Smooth muscle cell (in vitro differentiated cells): ENCODE data around the gene C6orf89. TPM values are rescaled to one million over a fixed set of nuclear protein-coding genes. Genes with fewer than 3 reads are reported as not detected.

Experiments used
- DNase-seq: peaks from one replicate; lab custom pipeline; 2025; ENCODE audit not compliant: unreplicated experiment; lab: John Stamatoyannopoulos, UW
- H2AFZ ChIP-seq: fragments of 200-600 bp; sonication (generic); 2 replicates; pipeline ENCODE4 v1.6.0; 2016; ENCODE audit warnings: antibody characterized with exemption, low read depth, mild to moderate bottlenecking
- H3F3A ChIP-seq: fragments of 200-600 bp; sonication (generic); 2 replicates; pipeline ENCODE4 v1.6.0; 2017; ENCODE audit warnings: antibody characterized with exemption, low read depth
- H3K27ac ChIP-seq: fragments of 200-600 bp; sonication (generic); 2 replicates; pipeline ENCODE4 v1.5.1; 2016; ENCODE audit warnings: low read depth, mild to moderate bottlenecking
- H3K27me3 ChIP-seq: fragments of 200-600 bp; sonication (generic); 2 replicates; pipeline ENCODE4 v1.6.1; 2016; ENCODE audit warnings: low read depth, mild to moderate bottlenecking
- H3K36me3 ChIP-seq: fragments of 200-600 bp; sonication (generic); 2 replicates; pipeline ENCODE4 v1.5.1; 2016; ENCODE audit warnings: low read depth
- H3K4me1 ChIP-seq: fragments of 200-600 bp; sonication (generic); 2 replicates; pipeline ENCODE4 v1.5.1; 2016; ENCODE audit warnings: low read depth
- H3K4me2 ChIP-seq: fragments of 200-600 bp; sonication (generic); 2 replicates; pipeline ENCODE4 v1.6.0; 2016; ENCODE audit warnings: mild to moderate bottlenecking
- H3K4me3 ChIP-seq: fragments of 200-600 bp; sonication (generic); 2 replicates; pipeline ENCODE4 v1.5.1; 2016; ENCODE audit warnings: mild to moderate bottlenecking
- H3K79me2 ChIP-seq: fragments of 200-600 bp; sonication (generic); 2 replicates; pipeline ENCODE4 v1.6.0; 2016; ENCODE audit warnings: low read depth, mild to moderate bottlenecking
- H3K9ac ChIP-seq: fragments of 200-600 bp; sonication (generic); 2 replicates; pipeline ENCODE4 v1.6.0; 2016; ENCODE audit warnings: low read depth
- H3K9me3 ChIP-seq: fragments of 200-600 bp; sonication (generic); replicated peaks from 2 replicates; pipeline ENCODE4 v1.5.1; 2016; ENCODE audit warnings: low read depth
- H4K20me1 ChIP-seq: fragments of 200-600 bp; sonication (generic); 2 replicates; pipeline ENCODE4 v1.6.0; 2016; ENCODE audit warnings: low read depth
- WGBS: methylation state at CpG from one replicate; pipeline ENCODE4 v1.1.7; 2016; ENCODE audit warnings: low lambda C conversion rate; 5-methylcytosine and 5-hydroxymethylcytosine counted together
- polyA plus RNA-seq: library from polyadenylated mRNA; unstranded; fragments of >200 nt; fragmentation: Nextera tagmentation; extraction: Ambion mirVana; gene quantifications from 2 replicates; pipeline ENCODE4 v1.2.1, GENCODE V29; 2016
- total RNA-seq: library from RNA; depleted of rRNA; stranded (reverse); fragments of >200 nt; gene quantifications from 2 replicates; pipeline ENCODE4 v1.2.3, GENCODE V29; 2014
- TF ChIP-seq, protein P1 (sequence below): fragments of 200-600 bp; sonication (generic); IDR thresholded peaks from 2 replicates; pipeline ENCODE4 v1.5.1; 2017; ENCODE audit warnings: borderline replicate concordance, mild to moderate bottlenecking, antibody characterized with exemption; ENCODE audit not compliant: insufficient read depth, poor library complexity, severe bottlenecking

Gene C6orf89
- total and polyA plus RNA-seq, 2 experiments from 2014 or later = 44.6 to 45.7 TPM

DNA sequence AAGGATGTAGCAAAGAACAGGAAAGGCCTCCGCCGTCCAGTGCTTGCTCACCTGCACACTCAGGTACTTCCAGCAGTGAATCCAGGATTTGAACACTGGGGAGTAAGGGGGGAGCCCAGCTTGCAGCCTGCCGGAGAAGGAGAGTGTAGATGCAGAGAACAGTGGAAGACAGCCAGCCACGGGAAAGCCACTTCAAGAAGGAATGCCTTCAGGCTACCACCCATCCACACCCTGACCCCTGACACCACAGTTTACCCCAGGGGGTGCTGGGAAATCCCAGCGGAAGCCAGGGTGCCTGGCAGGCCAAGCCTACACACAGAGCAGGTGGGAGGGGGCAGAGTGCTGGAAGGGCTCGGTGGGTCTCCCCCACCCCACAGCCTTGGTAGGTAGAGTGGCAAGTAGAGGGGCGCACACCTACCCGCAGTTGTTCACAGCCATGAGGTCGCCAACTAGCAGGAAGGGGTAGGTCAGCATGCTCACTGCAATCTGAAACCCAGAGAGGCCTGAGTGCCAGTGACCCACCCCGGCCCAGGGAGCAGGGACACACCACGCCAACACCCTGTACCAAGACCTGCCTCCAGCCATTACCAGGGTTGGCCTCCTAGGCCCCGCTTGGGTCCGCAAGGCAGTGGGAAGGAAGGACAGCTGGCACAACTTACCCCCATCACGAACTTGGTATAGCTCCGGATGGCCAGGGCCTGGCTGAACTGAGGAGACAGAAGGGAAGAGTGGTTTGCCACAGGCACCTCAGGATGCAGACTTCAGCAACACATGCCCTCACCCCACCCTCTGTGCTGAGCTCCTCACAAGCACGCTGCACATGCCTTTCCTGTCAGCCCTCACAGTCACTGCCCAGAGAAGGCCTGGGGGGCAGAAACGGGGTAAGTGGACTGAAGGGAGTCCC is 84.5 kb downstream of the C6orf89 start:
- H4K20me1 ChIP-seq = peaks cover 38% of the 10 kb centered on the region
- no peak for DNase-seq
- H3K4me1 ChIP-seq = no peaks in the 10 kb centered on the region
- H3K4me2 ChIP-seq = no peak overlapping the region
- no peak overlapping the region for H2AFZ ChIP-seq
- H3K27ac ChIP-seq = no peak overlapping the region
- H3K79me2 ChIP-seq = no peaks in the 10 kb centered on the region
- no peak overlapping the region for H3K9ac ChIP-seq
- H3K9me3 ChIP-seq = no peaks in the 10 kb centered on the region
- no peak overlapping the region for H3K4me3 ChIP-seq
- WGBS = 97% methylated on average over 17 of the region's 17 CpGs
- H3K27me3 ChIP-seq = no peaks in the 10 kb centered on the region
- H3F3A ChIP-seq = peaks cover 14% of the 10 kb centered on the region
- TF ChIP-seq, protein P1, sequence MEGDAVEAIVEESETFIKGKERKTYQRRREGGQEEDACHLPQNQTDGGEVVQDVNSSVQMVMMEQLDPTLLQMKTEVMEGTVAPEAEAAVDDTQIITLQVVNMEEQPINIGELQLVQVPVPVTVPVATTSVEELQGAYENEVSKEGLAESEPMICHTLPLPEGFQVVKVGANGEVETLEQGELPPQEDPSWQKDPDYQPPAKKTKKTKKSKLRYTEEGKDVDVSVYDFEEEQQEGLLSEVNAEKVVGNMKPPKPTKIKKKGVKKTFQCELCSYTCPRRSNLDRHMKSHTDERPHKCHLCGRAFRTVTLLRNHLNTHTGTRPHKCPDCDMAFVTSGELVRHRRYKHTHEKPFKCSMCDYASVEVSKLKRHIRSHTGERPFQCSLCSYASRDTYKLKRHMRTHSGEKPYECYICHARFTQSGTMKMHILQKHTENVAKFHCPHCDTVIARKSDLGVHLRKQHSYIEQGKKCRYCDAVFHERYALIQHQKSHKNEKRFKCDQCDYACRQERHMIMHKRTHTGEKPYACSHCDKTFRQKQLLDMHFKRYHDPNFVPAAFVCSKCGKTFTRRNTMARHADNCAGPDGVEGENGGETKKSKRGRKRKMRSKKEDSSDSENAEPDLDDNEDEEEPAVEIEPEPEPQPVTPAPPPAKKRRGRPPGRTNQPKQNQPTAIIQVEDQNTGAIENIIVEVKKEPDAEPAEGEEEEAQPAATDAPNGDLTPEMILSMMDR = no peak
- peaks cover 18% of the 10 kb centered on the region for H3K36me3 ChIP-seq

DNA sequence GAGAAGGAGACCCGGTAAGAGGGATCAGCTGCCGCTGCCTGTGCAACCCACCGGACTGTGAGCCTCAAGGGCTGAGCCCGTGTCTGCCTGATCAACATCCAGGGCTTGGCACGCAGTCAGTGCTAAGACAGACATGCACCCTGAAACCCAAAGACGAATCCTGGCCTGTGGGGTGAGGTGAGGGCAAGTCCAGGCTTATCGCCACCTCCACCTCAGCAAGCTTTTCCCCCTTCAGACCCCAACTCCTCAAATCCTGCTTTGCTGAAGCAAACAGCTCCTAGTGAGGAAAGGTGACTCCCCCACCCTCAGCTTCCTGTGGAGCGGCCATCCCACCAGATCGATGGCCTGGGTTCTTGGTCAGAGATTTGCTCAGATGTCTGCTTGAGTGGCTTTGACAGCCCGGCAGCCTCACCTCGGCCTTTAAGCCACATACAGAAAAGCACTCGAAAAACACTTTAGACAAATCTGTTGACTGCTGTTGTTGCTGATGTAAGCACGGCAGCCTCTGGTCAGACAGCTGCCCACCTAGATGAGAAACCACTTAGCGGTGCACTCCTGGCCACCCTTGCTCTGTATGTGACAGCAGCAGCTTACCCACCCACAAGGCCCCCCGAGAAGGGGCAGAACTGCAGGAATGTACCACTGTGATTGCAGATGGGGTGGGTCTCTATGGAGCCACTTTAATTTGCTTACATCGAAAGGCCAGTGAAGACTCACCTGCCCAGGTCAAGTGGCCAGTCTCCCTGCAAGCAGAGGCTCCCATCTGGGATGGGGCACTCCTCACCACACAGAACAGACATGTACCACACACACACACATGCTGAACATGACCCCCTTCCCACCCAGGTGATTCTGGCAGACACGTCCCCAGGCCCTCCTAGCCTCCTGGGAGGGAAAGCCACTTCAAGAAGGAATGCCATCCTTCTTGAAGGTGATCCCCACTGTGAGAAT is 85.4 kb downstream of the C6orf89 start:
- Histone ChIP-seq H3K27me3 (no peaks in the 10 kb centered on the region), H3K4me3 (no peak overlapping the region), H2AFZ (no peak overlapping the region), H3K27ac (no peak overlapping the region), H3K9ac (no peak overlapping the region), H3K9me3 (no peaks in the 10 kb centered on the region), H4K20me1 (peaks cover 42% of the 10 kb centered on the region), H3K4me2 (no peak overlapping the region), H3F3A (peaks cover 14% of the 10 kb centered on the region), H3K79me2 (no peaks in the 10 kb centered on the region), H3K4me1 (no peaks in the 10 kb centered on the region), H3K36me3 (peaks cover 18% of the 10 kb centered on the region)
- 91% methylated on average over 17 of the region's 17 CpGs for WGBS
- TF ChIP-seq, protein P1 = no peak
- no peak for DNase-seq

GRCh38 chr6:36971921-36972673 is 86.3 kb downstream of the C6orf89 start:
- Histone ChIP-seq H4K20me1 (peaks cover 49% of the 10 kb centered on the region), H3K27me3 (no peaks in the 10 kb centered on the region), H3K79me2 (peaks cover 2% of the 10 kb centered on the region), H3K4me2 (no peak overlapping the region), H2AFZ (no peak overlapping the region), H3K27ac (no peak overlapping the region), H3K4me3 (no peak overlapping the region), H3F3A (peaks cover 14% of the 10 kb centered on the region), H3K9me3 (no peaks in the 10 kb centered on the region), H3K9ac (no peak overlapping the region), H3K4me1 (no peaks in the 10 kb centered on the region), H3K36me3 (peaks cover 18% of the 10 kb centered on the region)
- DNase-seq = no peak
- TF ChIP-seq, protein P1 = no peak
- WGBS = 82% methylated on average over 14 of the region's 14 CpGs
